NT2/D1 (cell line): Measurements from ENCODE around the gene CEP162.

Experiments
- DNase-seq: peaks from one replicate; pipeline ENCODE4 v3.0.0-alpha.2; 2011; ENCODE audit warnings: low read depth, low spot score
- H3K27me3 ChIP-seq: 2 replicates; pipeline ENCODE4 v1.6.0; 2011; ENCODE audit warnings: mild to moderate bottlenecking; ENCODE audit not compliant: insufficient read length, insufficient read depth
- H3K36me3 ChIP-seq: 2 replicates; pipeline ENCODE4 v1.6.1; 2011; ENCODE audit warnings: mild to moderate bottlenecking, low read length, mixed read lengths; ENCODE audit not compliant: insufficient read depth, insufficient read length
- H3K4me1 ChIP-seq: 2 replicates; pipeline ENCODE4 v1.5.1; 2011; ENCODE audit not compliant: insufficient read depth, insufficient read length
- H3K4me3 ChIP-seq: 2 replicates; pipeline ENCODE4 v1.5.1; 2011; ENCODE audit warnings: low read depth; ENCODE audit not compliant: insufficient read length
- H3K9ac ChIP-seq: 2 replicates; pipeline ENCODE4 v1.6.0; 2011; ENCODE audit warnings: low read depth; ENCODE audit not compliant: insufficient read length
- H3K9me3 ChIP-seq: 2 replicates; pipeline ENCODE4 v1.5.1; 2011; ENCODE audit warnings: mild to moderate bottlenecking, low read length; ENCODE audit not compliant: insufficient read depth
- SUZ12 ChIP-seq: IDR thresholded peaks from 2 replicates; pipeline ENCODE4 v1.6.1; 2011; ENCODE audit not compliant: insufficient read length, insufficient read depth; ENCODE audit errors: extremely low read depth
- YY1 ChIP-seq: IDR thresholded peaks from 2 replicates; pipeline ENCODE4 v1.6.1; 2011; ENCODE audit not compliant: insufficient read length, insufficient read depth
- ZNF274 ChIP-seq: IDR thresholded peaks from 2 replicates; pipeline ENCODE4 v1.6.1; 2011; ENCODE audit warnings: mild to moderate bottlenecking, low read depth, low read length

Gene CEP162

GRCh38 chr6:84227434-84228197, at the start of gene CEP162:
Gene CEP162 (minus strand): TSS chr6:84227643. CDS start chr6:84226393, 1,250 bp downstream.
- DNase-seq, result peak; percentile 63

GRCh38 chr6:84274856-84275255, 47.4 kb upstream of the CEP162 start:
- Histone ChIP-seq H3K9me3 (no peaks in the 10 kb centered on the region), H3K4me1 (no peaks in the 10 kb centered on the region), H3K9ac (no peak overlapping the region), H3K4me3 (no peak overlapping the region), H3K36me3 (no peaks in the 10 kb centered on the region), H3K27me3 (no peaks in the 10 kb centered on the region)
- no peak for TF ChIP-seq YY1
- no peak for TF ChIP-seq ZNF274
- no peak for TF ChIP-seq SUZ12
- DNase-seq, result no peak

More at GRCh38 chr6:84227434-84228197, at the start of gene CEP162:
- Histone ChIP-seq H3K9me3 (no peaks in the 10 kb centered on the region), H3K9ac (peak within 1 kb of the TSS; percentile 63), H3K27me3 (peaks cover 19% of the 10 kb centered on the region), H3K4me3 (peak within 1 kb of the TSS; percentile 73), H3K4me1 (no peaks in the 10 kb centered on the region), H3K36me3 (peaks cover 11% of the 10 kb centered on the region)
- TF ChIP-seq YY1 (no peak), ZNF274 (no peak), SUZ12 (no peak)

GRCh38 chr6:84273048-84273809, 45.8 kb upstream of the CEP162 start:
- no peak for TF ChIP-seq YY1
- TF ChIP-seq ZNF274, result no peak
- TF ChIP-seq SUZ12, result no peak
- H3K9ac ChIP-seq, result no peak overlapping the region
- no peak overlapping the region for H3K4me3 ChIP-seq
- no peak for DNase-seq
- no peaks in the 10 kb centered on the region for H3K27me3 ChIP-seq
- H3K36me3 ChIP-seq, result no peaks in the 10 kb centered on the region
- no peaks in the 10 kb centered on the region for H3K4me1 ChIP-seq
- H3K9me3 ChIP-seq, result no peaks in the 10 kb centered on the region

- no peaks in the 10 kb centered on the region for H3K36me3 ChIP-seq
- no peak for TF ChIP-seq ZNF274
- no peak for TF ChIP-seq YY1
- no peak for TF ChIP-seq SUZ12
These were observed 44.9 kb upstream of the CEP162 start for GRCh38 chr6:84272298-84272697.

GRCh38 chr6:84271061-84271716, 43.7 kb upstream of the CEP162 start:
- Histone ChIP-seq H3K9me3 (no peaks in the 10 kb centered on the region), H3K36me3 (no peaks in the 10 kb centered on the region), H3K4me3 (no peak overlapping the region), H3K27me3 (no peaks in the 10 kb centered on the region), H3K4me1 (no peaks in the 10 kb centered on the region), H3K9ac (no peak overlapping the region)
- DNase-seq, result no peak
- no peak for TF ChIP-seq YY1
- no peak for TF ChIP-seq ZNF274
- TF ChIP-seq SUZ12, result no peak

More at GRCh38 chr6:84272298-84272697, 44.9 kb upstream of the CEP162 start:
- Histone ChIP-seq H3K27me3 (no peaks in the 10 kb centered on the region), H3K9ac (no peak overlapping the region), H3K4me1 (no peaks in the 10 kb centered on the region), H3K9me3 (no peaks in the 10 kb centered on the region), H3K4me3 (no peak overlapping the region)
- DNase-seq, result no peak

- no peak overlapping the region for H3K9ac ChIP-seq
- H3K36me3 ChIP-seq, result no peaks in the 10 kb centered on the region
- no peaks in the 10 kb centered on the region for H3K9me3 ChIP-seq
- DNase-seq, result no peak
- no peak for TF ChIP-seq SUZ12
- no peak for TF ChIP-seq YY1
- TF ChIP-seq ZNF274, result no peak
- H3K4me1 ChIP-seq, result no peaks in the 10 kb centered on the region
- H3K4me3 ChIP-seq, result no peak overlapping the region
- no peaks in the 10 kb centered on the region for H3K27me3 ChIP-seq
These were observed 42.7 kb upstream of the CEP162 start for GRCh38 chr6:84269947-84270733.
